H1 (cell line): ENCODE results near the gene MSL1.

Source experiments
- TAF1 ChIP-seq: IDR thresholded peaks from 2 replicates; pipeline ENCODE4 v1.6.1; 2011; ENCODE audit warnings: mild to moderate bottlenecking, low read depth, low read length
- TF ChIP-seq, protein P1 (sequence below), 3 experiments: IDR thresholded peaks; 1 replicate in 2 of 3; 2 replicates in 1 of 3; pipeline versions ENCODE4 v1.5.1 to v1.6.1; 2011; ENCODE audit warnings: low read length in 3 of 3, mild to moderate bottlenecking in 3 of 3, inconsistent platforms in 2 of 3, low read depth in 1 of 3, moderate library complexity in 1 of 3; ENCODE audit not compliant: insufficient read depth in 1 of 3; ENCODE audit errors: control extremely low read depth in 1 of 3

DNA sequence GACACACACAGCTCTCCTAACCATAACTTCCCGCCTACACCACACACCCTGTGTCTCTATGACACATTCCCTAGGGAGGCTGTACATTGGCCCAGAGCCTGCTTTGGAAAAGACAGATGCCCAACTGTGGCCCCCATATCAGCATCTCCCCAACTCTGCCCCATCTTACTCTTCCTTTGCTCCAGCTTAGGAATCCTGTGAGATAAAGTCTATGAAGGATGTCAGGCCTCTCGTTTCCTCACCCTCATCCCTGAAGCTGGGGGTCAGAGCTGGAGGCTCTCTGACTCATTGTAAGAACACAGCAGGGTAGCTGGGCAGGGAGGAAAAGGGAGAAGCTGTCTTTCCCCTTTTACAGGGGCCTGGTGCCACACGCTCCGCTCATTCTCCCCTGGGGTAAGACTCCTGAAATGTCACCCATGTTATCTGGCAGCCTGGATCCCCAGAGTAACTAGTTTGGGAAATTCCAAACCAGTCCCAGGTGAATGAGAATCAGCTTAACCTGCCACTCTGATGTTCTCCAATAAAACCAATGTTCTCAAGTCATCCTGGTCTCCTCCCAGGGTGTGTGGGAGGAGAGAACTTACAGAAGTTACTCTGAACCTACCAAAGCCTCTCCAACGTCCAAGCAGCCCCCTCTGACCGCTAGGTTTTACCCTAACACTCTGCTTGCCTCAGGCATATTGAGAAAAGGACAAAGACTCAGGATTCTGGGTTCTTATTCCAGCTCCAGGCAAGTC, 58.3 kb downstream of the MSL1 start:
- TF ChIP-seq, protein P1, sequence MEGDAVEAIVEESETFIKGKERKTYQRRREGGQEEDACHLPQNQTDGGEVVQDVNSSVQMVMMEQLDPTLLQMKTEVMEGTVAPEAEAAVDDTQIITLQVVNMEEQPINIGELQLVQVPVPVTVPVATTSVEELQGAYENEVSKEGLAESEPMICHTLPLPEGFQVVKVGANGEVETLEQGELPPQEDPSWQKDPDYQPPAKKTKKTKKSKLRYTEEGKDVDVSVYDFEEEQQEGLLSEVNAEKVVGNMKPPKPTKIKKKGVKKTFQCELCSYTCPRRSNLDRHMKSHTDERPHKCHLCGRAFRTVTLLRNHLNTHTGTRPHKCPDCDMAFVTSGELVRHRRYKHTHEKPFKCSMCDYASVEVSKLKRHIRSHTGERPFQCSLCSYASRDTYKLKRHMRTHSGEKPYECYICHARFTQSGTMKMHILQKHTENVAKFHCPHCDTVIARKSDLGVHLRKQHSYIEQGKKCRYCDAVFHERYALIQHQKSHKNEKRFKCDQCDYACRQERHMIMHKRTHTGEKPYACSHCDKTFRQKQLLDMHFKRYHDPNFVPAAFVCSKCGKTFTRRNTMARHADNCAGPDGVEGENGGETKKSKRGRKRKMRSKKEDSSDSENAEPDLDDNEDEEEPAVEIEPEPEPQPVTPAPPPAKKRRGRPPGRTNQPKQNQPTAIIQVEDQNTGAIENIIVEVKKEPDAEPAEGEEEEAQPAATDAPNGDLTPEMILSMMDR (IDR thresholded peaks at IDR 0.05; ENCODE audit: control extremely low read depth in 1 of 3, insufficient read depth in 1 of 3, low read depth in 1 of 3, low read length in 3 of 3): no peak
- TF ChIP-seq TAF1: no peak
